Cardiac fibroblast (primary cell): ENCODE results near the gene PKN1.

ENCODE experiments used
- DNase-seq, 2 donors: peaks; one replicate each; pipeline versions ENCODE4 v3.0.0 to v3.0.0-alpha.2; 2010; ENCODE audit warnings: low read depth in 2 of 2
- H3K4me3 ChIP-seq, 2 donors: replicated peaks in 1 of 2; 1 replicate in 1 of 2; 2 replicates in 1 of 2; pipeline ENCODE4 v1.5.1; 2011; ENCODE audit warnings: low read depth in 2 of 2, low read length in 2 of 2, mild to moderate bottlenecking in 2 of 2, moderate library complexity in 1 of 2
- CTCF ChIP-seq: IDR thresholded peaks from one replicate; pipeline ENCODE4 v1.5.1; 2011; ENCODE audit warnings: low read depth, mild to moderate bottlenecking, low read length, inconsistent platforms

Gene PKN1

GRCh38 chr19:14474827-14475226 lies 41.7 kb downstream of the PKN1 start:
- TF ChIP-seq CTCF, result no peak
- DNase-seq, result no peak
- H3K4me3 ChIP-seq, result peak overlapping the region in 1 of 2 donors; percentile 26

GRCh38 chr19:14475251-14476073 lies 42.4 kb downstream of the PKN1 start, which contains the start of gene PTGER1:
TSS of gene PTGER1 (minus strand) at chr19:14475354. CDS start at chr19:14474320, 1,034 bp downstream.
- peak within 1 kb of the TSS in 1 of 2 donors; percentile 26 for H3K4me3 ChIP-seq
- DNase-seq, result peak; percentile 36 to 45
- TF ChIP-seq CTCF, result peak; percentile 48

- TF ChIP-seq CTCF, result no peak
- no peak overlapping the region for H3K4me3 ChIP-seq
- DNase-seq, result no peak
Observed at GRCh38 chr19:14476327-14476672, 43.2 kb downstream of the PKN1 start.

- DNase-seq, result peak; percentile 45 to 90
- no peak overlapping the region for H3K4me3 ChIP-seq
- no peak for TF ChIP-seq CTCF
Observed at GRCh38 chr19:14476673-14477401, 43.7 kb downstream of the PKN1 start.

- peak in 1 of 2 donors; percentile 79 for DNase-seq
- no peak overlapping the region for H3K4me3 ChIP-seq
- TF ChIP-seq CTCF, result no peak
Observed at GRCh38 chr19:14477418-14478112, 44.5 kb downstream of the PKN1 start.

GRCh38 chr19:14478113-14478545 lies 45.0 kb downstream of the PKN1 start:
- no peak overlapping the region for H3K4me3 ChIP-seq
- no peak for TF ChIP-seq CTCF
- DNase-seq, result no peak
